Vagina (tissue), 2 donors: ENCODE data around the gene ASB16. TPM values are rescaled to one million over a fixed set of nuclear protein-coding genes. Genes with fewer than 3 reads are reported as not detected.
A peak's percentile ranks its signal among the peaks of the same experiment; 100 is the strongest.

ENCODE experiments used
- DNase-seq, 2 donors: peaks; one replicate each; pipeline ENCODE4 v3.0.0-alpha.2; 2017; ENCODE audit errors: extremely low spot score in 2 of 2
- H3K27ac ChIP-seq: fragments of 200-600 bp; sonication (generic); one replicate; pipeline ENCODE4 v1.5.1; 2019
- H3K27me3 ChIP-seq: fragments of 200-600 bp; sonication (generic); one replicate; pipeline ENCODE4 v1.5.1; 2019
- H3K36me3 ChIP-seq, 2 donors: fragments of 200-600 bp; sonication (generic); one replicate each; pipeline ENCODE4 v1.5.1; 2017 to 2019
- H3K4me1 ChIP-seq: fragments of 200-600 bp; sonication (generic); one replicate; pipeline ENCODE4 v1.5.1; 2019
- H3K4me3 ChIP-seq, 2 donors: fragments of 200-600 bp; sonication (generic); 1 replicate in 1 of 2; 2 replicates in 1 of 2; pipeline ENCODE4 v1.5.1; 2016 to 2019
- H3K9me3 ChIP-seq: fragments of 200-600 bp; sonication (generic); one replicate; pipeline ENCODE4 v1.5.1; 2019
- POLR2A ChIP-seq, 2 donors: fragments of 450-650 bp; IDR thresholded peaks; one replicate each; pipeline ENCODE4 v1.6.1; 2017; ENCODE audit warnings: antibody characterized with exemption in 2 of 2, mild to moderate bottlenecking in 2 of 2, moderate library complexity in 2 of 2
- POLR2AphosphoS5 ChIP-seq, 2 donors: sonication (generic); formaldehyde crosslinking; IDR thresholded peaks; one replicate each; pipeline ENCODE4 v1.9.0; 2017; ENCODE audit warnings: antibody characterized with exemption in 2 of 2, mild to moderate bottlenecking in 2 of 2, low read depth in 1 of 2; ENCODE audit not compliant: insufficient read depth in 1 of 2
- intact Hi-C: fragments of 100-400 bp; cut with DNase I; formaldehyde crosslinking; loops from one replicate; pipeline ENCODE4 v1.15.1; 2023
- total RNA-seq: library from RNA; depleted of rRNA; stranded (reverse); fragments of >200 nt; gene quantifications from one replicate; pipeline ENCODE4 v1.2.3, GENCODE V29; 2016
- TF ChIP-seq, protein P1 (sequence below), 3 experiments: fragments of 450-650 bp in 2 of 3; fragments of 200-600 bp in 1 of 3; sonication (generic) in 1 of 3; IDR thresholded peaks; one replicate each; pipeline ENCODE4 v1.5.1; 2017 to 2019; ENCODE audit warnings: antibody characterized with exemption in 3 of 3, mild to moderate bottlenecking in 2 of 3, moderate library complexity in 2 of 3

Gene ASB16
- total RNA-seq, 1 donor from 2014 or later, result not detected

DNA sequence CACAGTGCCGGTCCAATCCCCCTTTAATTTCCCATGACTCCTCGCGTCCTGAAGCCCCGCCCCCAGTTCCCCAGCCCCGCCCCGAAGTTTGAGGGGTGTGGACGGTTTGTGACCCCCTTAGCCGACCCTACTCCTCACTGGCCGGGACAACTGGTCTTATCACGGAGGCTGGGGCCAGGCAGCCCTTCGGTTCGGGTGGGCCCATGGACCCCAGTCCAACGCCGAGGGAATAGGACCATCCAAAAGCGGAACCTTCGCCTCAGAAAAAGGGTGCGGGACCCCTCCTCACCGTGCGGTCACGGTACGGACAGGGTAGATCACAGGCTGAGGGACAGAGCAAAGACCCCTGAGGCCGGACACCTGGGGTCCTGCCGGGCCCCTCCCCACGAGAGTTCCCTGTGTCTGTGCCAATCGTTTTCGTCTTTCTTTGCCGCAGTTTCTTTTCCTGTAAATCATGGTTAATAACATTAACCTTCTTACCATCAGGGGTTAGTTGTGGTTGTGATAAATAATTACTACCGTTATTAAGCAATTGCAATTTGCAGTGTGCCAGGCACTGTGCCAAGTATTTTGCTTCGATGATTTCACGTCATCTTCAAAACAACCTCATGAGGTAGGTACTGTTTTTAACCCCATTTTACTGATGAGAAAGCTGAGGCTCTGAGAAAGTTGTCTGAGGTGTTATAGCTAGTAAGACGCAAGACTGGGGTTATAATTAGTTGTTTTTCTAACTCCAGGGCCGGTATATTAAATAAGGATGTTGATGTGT lies 16.8 kb downstream of the ASB16 start:
- Histone ChIP-seq H3K9me3 (no peaks in the 10 kb centered on the region), H3K4me3 (peak overlapping the region; percentile 75 to 98), H3K27me3 (no peaks in the 10 kb centered on the region), H3K4me1 (peaks cover 37% of the 10 kb centered on the region), H3K27ac (peak overlapping the region; percentile 99), H3K36me3 (peaks cover 0 to 15% of the 10 kb centered on the region in 2 donors)
- no peak for DNase-seq
- intact Hi-C loops, result no loop called here
- TF ChIP-seq, protein P1, sequence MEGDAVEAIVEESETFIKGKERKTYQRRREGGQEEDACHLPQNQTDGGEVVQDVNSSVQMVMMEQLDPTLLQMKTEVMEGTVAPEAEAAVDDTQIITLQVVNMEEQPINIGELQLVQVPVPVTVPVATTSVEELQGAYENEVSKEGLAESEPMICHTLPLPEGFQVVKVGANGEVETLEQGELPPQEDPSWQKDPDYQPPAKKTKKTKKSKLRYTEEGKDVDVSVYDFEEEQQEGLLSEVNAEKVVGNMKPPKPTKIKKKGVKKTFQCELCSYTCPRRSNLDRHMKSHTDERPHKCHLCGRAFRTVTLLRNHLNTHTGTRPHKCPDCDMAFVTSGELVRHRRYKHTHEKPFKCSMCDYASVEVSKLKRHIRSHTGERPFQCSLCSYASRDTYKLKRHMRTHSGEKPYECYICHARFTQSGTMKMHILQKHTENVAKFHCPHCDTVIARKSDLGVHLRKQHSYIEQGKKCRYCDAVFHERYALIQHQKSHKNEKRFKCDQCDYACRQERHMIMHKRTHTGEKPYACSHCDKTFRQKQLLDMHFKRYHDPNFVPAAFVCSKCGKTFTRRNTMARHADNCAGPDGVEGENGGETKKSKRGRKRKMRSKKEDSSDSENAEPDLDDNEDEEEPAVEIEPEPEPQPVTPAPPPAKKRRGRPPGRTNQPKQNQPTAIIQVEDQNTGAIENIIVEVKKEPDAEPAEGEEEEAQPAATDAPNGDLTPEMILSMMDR (IDR thresholded peaks at IDR 0.05), result no peak

DNA sequence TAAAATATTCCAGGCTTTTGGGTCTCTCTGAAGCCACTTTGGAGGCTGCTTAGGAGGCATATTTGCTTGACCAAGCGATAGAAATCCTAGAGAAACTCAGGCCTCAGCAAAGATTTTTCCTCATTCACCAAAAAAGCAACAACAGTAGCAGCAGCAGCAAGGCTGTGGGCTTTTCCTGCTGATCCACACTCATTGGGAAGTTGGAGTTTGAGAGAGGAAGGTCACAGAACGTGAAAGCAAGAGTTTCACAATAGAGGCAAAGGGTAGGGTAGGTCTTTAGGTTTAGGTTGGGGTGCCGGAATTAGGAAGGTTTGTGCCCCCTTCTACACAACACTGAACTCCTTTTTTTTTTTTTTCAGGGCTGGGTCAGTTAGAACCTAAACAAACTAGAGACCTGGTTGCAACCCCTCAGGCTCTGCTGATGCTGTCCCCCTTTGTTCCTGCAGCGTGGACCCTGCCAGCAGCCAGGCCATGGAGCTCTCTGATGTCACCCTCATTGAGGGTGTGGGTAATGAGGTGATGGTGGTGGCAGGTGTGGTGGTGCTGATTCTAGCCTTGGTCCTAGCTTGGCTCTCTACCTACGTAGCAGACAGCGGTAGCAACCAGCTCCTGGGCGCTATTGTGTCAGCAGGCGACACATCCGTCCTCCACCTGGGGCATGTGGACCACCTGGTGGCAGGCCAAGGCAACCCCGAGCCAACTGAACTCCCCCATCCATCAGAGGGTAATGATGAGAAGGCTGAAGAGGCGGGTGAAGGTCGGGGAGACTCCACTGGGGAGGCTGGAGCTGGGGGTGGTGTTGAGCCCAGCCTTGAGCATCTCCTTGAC lies 18.3 kb downstream of the ASB16 start:
- Histone ChIP-seq H3K27me3 (no peaks in the 10 kb centered on the region), H3K27ac (no peak overlapping the region), H3K9me3 (no peaks in the 10 kb centered on the region), H3K4me3 (no peak overlapping the region), H3K36me3 (peaks cover 0 to 21% of the 10 kb centered on the region in 2 donors), H3K4me1 (peaks cover 37% of the 10 kb centered on the region)
- DNase-seq, result no peak
- TF ChIP-seq POLR2AphosphoS5 (IDR thresholded peaks at IDR 0.05; ENCODE audit: insufficient read depth in 1 of 2, low read depth in 1 of 2), result no peak
- no peak for TF ChIP-seq POLR2A (IDR thresholded peaks at IDR 0.05)
- TF ChIP-seq, protein P1 (IDR thresholded peaks at IDR 0.05), result no peak
- intact Hi-C loops, result no loop called here

DNA sequence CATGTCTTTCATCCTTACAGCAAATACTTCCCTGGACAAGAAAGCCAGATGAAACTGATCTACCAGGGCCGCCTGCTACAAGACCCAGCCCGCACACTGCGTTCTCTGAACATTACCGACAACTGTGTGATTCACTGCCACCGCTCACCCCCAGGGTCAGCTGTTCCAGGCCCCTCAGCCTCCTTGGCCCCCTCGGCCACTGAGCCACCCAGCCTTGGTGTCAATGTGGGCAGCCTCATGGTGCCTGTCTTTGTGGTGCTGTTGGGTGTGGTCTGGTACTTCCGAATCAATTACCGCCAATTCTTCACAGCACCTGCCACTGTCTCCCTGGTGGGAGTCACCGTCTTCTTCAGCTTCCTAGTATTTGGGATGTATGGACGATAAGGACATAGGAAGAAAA lies 20.0 kb downstream of the ASB16 start:
- intact Hi-C loops, result no loop called here
- Histone ChIP-seq H3K9me3 (no peaks in the 10 kb centered on the region), H3K4me1 (peaks cover 21% of the 10 kb centered on the region), H3K36me3 (peaks cover 0 to 38% of the 10 kb centered on the region in 2 donors), H3K4me3 (no peak overlapping the region), H3K27ac (no peak overlapping the region), H3K27me3 (no peaks in the 10 kb centered on the region)
- TF ChIP-seq POLR2AphosphoS5 (IDR thresholded peaks at IDR 0.05; ENCODE audit: insufficient read depth in 1 of 2, low read depth in 1 of 2) (no peak), POLR2A (IDR thresholded peaks at IDR 0.05) (no peak)
- TF ChIP-seq, protein P1 (IDR thresholded peaks at IDR 0.05), result no peak
- DNase-seq, result no peak

DNA sequence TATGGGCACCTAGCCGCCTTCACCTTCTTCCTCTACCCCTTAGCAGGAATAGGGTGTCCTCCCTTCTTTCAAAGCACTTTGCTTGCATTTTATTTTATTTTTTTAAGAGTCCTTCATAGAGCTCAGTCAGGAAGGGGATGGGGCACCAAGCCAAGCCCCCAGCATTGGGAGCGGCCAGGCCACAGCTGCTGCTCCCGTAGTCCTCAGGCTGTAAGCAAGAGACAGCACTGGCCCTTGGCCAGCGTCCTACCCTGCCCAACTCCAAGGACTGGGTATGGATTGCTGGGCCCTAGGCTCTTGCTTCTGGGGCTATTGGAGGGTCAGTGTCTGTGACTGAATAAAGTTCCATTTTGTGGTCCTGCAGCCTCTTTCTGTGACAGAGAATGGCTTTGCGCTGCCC lies 20.9 kb downstream of the ASB16 start:
- H3K36me3 ChIP-seq, result peaks cover 0 to 40% of the 10 kb centered on the region in 2 donors
- DNase-seq, result no peak
- TF ChIP-seq POLR2A (IDR thresholded peaks at IDR 0.05) (no peak), POLR2AphosphoS5 (IDR thresholded peaks at IDR 0.05; ENCODE audit: insufficient read depth in 1 of 2, low read depth in 1 of 2) (no peak)
- TF ChIP-seq, protein P1 (IDR thresholded peaks at IDR 0.05), result no peak

More for the DNA sequence above, 20.9 kb downstream of the ASB16 start:
- H3K27ac ChIP-seq, result no peak overlapping the region
- intact Hi-C loops, result no loop called here
- H3K9me3 ChIP-seq, result no peaks in the 10 kb centered on the region
- H3K27me3 ChIP-seq, result no peaks in the 10 kb centered on the region
- no peak overlapping the region for H3K4me3 ChIP-seq
- peaks cover 16% of the 10 kb centered on the region for H3K4me1 ChIP-seq
